Body of pancreas (tissue), 4 donors: ENCODE measurements around the gene ESYT1.

ENCODE experiments used
- CTCF ChIP-seq, 7 experiments: fragments of 450-650 bp in 4 of 7; fragments of 200-600 bp in 3 of 7; sonication (generic) in 3 of 7; IDR thresholded peaks; one replicate each; pipeline ENCODE4 v1.5.1; 2016 to 2019; ENCODE audit warnings: antibody characterized with exemption in 7 of 7
- POLR2A ChIP-seq, 3 donors: fragments of 450-650 bp; IDR thresholded peaks; one replicate each; pipeline ENCODE4 v1.6.1; 2016; ENCODE audit warnings: antibody characterized with exemption in 3 of 3, mild to moderate bottlenecking in 2 of 3

- TF ChIP-seq CTCF (IDR thresholded peaks at IDR 0.05): no peak
- TF ChIP-seq POLR2A (IDR thresholded peaks at IDR 0.05): no peak
Observed at GRCh38 chr12:56165369-56165768, 37.3 kb downstream of the ESYT1 start.
